HUDEP-2 (cell line): ENCODE measurements around the gene MEGF10.

Source experiments
- DNase-seq, 76 experiments: peaks; one replicate each; lab custom pipeline; 2025; ENCODE audit not compliant: unreplicated experiment in 76 of 76; lab: John Stamatoyannopoulos, UW

MEGF10 gene

GRCh38 chr5:127324756-127325155 lies 34.2 kb downstream of the MEGF10 start:
- DNase-seq = no peak

GRCh38 chr5:127326431-127326830 lies 35.8 kb downstream of the MEGF10 start:
- DNase-seq = no peak

GRCh38 chr5:127326976-127327755 lies 36.6 kb downstream of the MEGF10 start:
- DNase-seq = no peak

- DNase-seq = no peak
Observed at GRCh38 chr5:127330116-127330515, 39.5 kb downstream of the MEGF10 start.

GRCh38 chr5:127331890-127332649 lies 41.5 kb downstream of the MEGF10 start:
- no peak for DNase-seq

- DNase-seq = no peak
Observed at GRCh38 chr5:127333483-127333882, 42.9 kb downstream of the MEGF10 start.

- no peak for DNase-seq
Observed at GRCh38 chr5:127335381-127335780, 44.8 kb downstream of the MEGF10 start.

- DNase-seq = no peak
Observed at GRCh38 chr5:127337876-127338275, 47.3 kb downstream of the MEGF10 start.

GRCh38 chr5:127338501-127338900 lies 47.9 kb downstream of the MEGF10 start:
- no peak for DNase-seq

GRCh38 chr5:127340606-127341005 lies 50.0 kb downstream of the MEGF10 start:
- no peak for DNase-seq

- DNase-seq = no peak
Observed at GRCh38 chr5:127342364-127342763, 51.8 kb downstream of the MEGF10 start.

GRCh38 chr5:127343313-127343712 lies 52.7 kb downstream of the MEGF10 start:
- DNase-seq = no peak

GRCh38 chr5:127343866-127344265 lies 53.3 kb downstream of the MEGF10 start:
- DNase-seq = no peak

- DNase-seq = no peak
Observed at GRCh38 chr5:127344931-127345330, 54.3 kb downstream of the MEGF10 start.

- no peak for DNase-seq
Observed at GRCh38 chr5:127351418-127351817, 60.8 kb downstream of the MEGF10 start.

- no peak for DNase-seq
Observed at GRCh38 chr5:127352068-127352467, 61.5 kb downstream of the MEGF10 start.

GRCh38 chr5:127353327-127353726 lies 62.7 kb downstream of the MEGF10 start:
- DNase-seq = no peak

- no peak for DNase-seq
Observed at GRCh38 chr5:127353796-127354195, 63.2 kb downstream of the MEGF10 start.

- no peak for DNase-seq
Observed at GRCh38 chr5:127355337-127355736, 64.7 kb downstream of the MEGF10 start.

- no peak for DNase-seq
Observed at GRCh38 chr5:127358284-127358683, 67.7 kb downstream of the MEGF10 start.

GRCh38 chr5:127358740-127359139 lies 68.1 kb downstream of the MEGF10 start:
- no peak for DNase-seq

GRCh38 chr5:127359502-127359901 lies 68.9 kb downstream of the MEGF10 start:
- DNase-seq = no peak
